Neural cell (in vitro differentiated cells): Measurements from ENCODE around the gene SNAPC2. TPM values are rescaled to one million over a fixed set of nuclear protein-coding genes. Genes with fewer than 3 reads are reported as not detected.
"Not testable (repeated sequence)": the region's sequence is repeated elsewhere in the genome, so short reads cannot be mapped to it uniquely, and the experiment has no call there.

Experiments used
- H2AFZ ChIP-seq: fragments of 200-600, 300-800 bp; sonication (generic), shearing (Covaris generic); 2 replicates; pipeline ENCODE4 v1.6.0; 2014; ENCODE audit warnings: low read depth, mild to moderate bottlenecking, antibody characterized with exemption, low read length, moderate library complexity
- H3F3A ChIP-seq: fragments of 200-600 bp; shearing (Covaris generic); 2 replicates; pipeline ENCODE4 v1.6.1; 2016; ENCODE audit warnings: mild to moderate bottlenecking, moderate library complexity, mixed read lengths, antibody characterized with exemption, low read length; ENCODE audit not compliant: insufficient read depth, poor library complexity, severe bottlenecking
- H3K27ac ChIP-seq: fragments of 200-600, 300-800 bp; sonication (generic), shearing (Covaris generic); 2 replicates; pipeline ENCODE4 v1.5.1; 2014; ENCODE audit warnings: mild to moderate bottlenecking, low read length, moderate library complexity
- H3K27me3 ChIP-seq: fragments of 300-800, 200-600 bp; sonication (generic), shearing (Covaris generic); 2 replicates; pipeline ENCODE4 v1.6.0; 2014; ENCODE audit warnings: mild to moderate bottlenecking, low read depth, low read length, moderate library complexity; ENCODE audit not compliant: insufficient read depth
- H3K36me3 ChIP-seq: fragments of 300-800, 200-600 bp; sonication (generic), shearing (Covaris generic); 2 replicates; pipeline ENCODE4 v1.5.1; 2014; ENCODE audit warnings: mild to moderate bottlenecking, antibody characterized with exemption, low read length, moderate library complexity; ENCODE audit not compliant: insufficient read depth
- H3K4me2 ChIP-seq: fragments of 300-800, 200-600 bp; sonication (generic), shearing (Covaris generic); 2 replicates; pipeline ENCODE4 v1.6.0; 2014; ENCODE audit warnings: mild to moderate bottlenecking, low read length
- H3K4me3 ChIP-seq: fragments of 300-800, 200-600 bp; sonication (generic), shearing (Covaris generic); 2 replicates; pipeline ENCODE4 v1.5.1; 2014; ENCODE audit warnings: mild to moderate bottlenecking, low read length, moderate library complexity
- H3K79me2 ChIP-seq: fragments of 200-600 bp; shearing (Covaris generic); replicated peaks from 2 replicates; pipeline ENCODE4 v1.6.0; 2014; ENCODE audit warnings: mild to moderate bottlenecking, low read length, moderate library complexity; ENCODE audit not compliant: insufficient read depth
- H3K9ac ChIP-seq: fragments of 300-800, 200-600 bp; sonication (generic), shearing (Covaris generic); 2 replicates; pipeline ENCODE4 v1.6.1; 2016; ENCODE audit warnings: mild to moderate bottlenecking, low read length, mixed read lengths
- H3K9me2 ChIP-seq: fragments of 200-600 bp; shearing (Covaris generic); 2 replicates; pipeline ENCODE4 v1.6.1; 2016; ENCODE audit warnings: mild to moderate bottlenecking, low read length, mixed read lengths; ENCODE audit not compliant: insufficient read depth
- H3K9me3 ChIP-seq: fragments of 200-600, 300-800 bp; sonication (generic), shearing (Covaris generic); 2 replicates; pipeline ENCODE4 v1.6.1; 2016; ENCODE audit warnings: mild to moderate bottlenecking, mixed run types, low read length, moderate library complexity, mixed read lengths
- H4K20me1 ChIP-seq: fragments of 200-600 bp; shearing (Covaris generic); 2 replicates; pipeline ENCODE4 v1.6.1; 2016; ENCODE audit warnings: mild to moderate bottlenecking, mixed run types; ENCODE audit not compliant: insufficient read depth
- EZH2 ChIP-seq: fragments of 200-600, 300-800 bp; shearing (Covaris generic), sonication (generic); IDR thresholded peaks from 2 replicates; pipeline ENCODE4 v1.6.1; 2014; ENCODE audit warnings: antibody characterized with exemption, low read length, borderline replicate concordance, mild to moderate bottlenecking; ENCODE audit not compliant: insufficient read depth, poor library complexity, severe bottlenecking
- MXI1 ChIP-seq: fragments of 450-650 bp; conservative IDR thresholded peaks from 2 replicates; pipeline ENCODE4 v1.6.1; 2014; ENCODE audit warnings: antibody characterized with exemption, mild to moderate bottlenecking; ENCODE audit not compliant: poor library complexity, severe bottlenecking
- POLR2AphosphoS5 ChIP-seq: IDR thresholded peaks from 2 replicates; pipeline ENCODE4 v1.6.1; 2012
- RAD21 ChIP-seq: fragments of 450-650 bp; conservative IDR thresholded peaks from 2 replicates; pipeline ENCODE4 v1.6.1; 2014; ENCODE audit warnings: antibody characterized with exemption, mild to moderate bottlenecking, moderate library complexity
- REST ChIP-seq: IDR thresholded peaks from 2 replicates; pipeline ENCODE4 v1.6.1; 2012; ENCODE audit warnings: borderline replicate concordance
- SMC3 ChIP-seq: fragments of 450-650 bp; conservative IDR thresholded peaks from 2 replicates; pipeline ENCODE4 v1.6.1; 2014; ENCODE audit warnings: antibody characterized with exemption, mild to moderate bottlenecking, moderate library complexity; ENCODE audit not compliant: poor library complexity
- polyA plus RNA-seq: library from polyadenylated mRNA; depleted of rRNA; stranded (reverse); fragments of >200 nt; gene quantifications from 2 replicates; pipeline ENCODE4 v1.2.3, GENCODE V29; 2014
- TF ChIP-seq, protein P1 (sequence below): fragments of 450-650 bp; IDR thresholded peaks from 2 replicates; pipeline ENCODE4 v1.5.1; 2014; ENCODE audit warnings: antibody characterized with exemption, mild to moderate bottlenecking, moderate library complexity; ENCODE audit not compliant: poor library complexity, severe bottlenecking

The SNAPC2 gene
- polyA plus RNA-seq, 1 donor from 2014 or later: 12.8 TPM

DNA sequence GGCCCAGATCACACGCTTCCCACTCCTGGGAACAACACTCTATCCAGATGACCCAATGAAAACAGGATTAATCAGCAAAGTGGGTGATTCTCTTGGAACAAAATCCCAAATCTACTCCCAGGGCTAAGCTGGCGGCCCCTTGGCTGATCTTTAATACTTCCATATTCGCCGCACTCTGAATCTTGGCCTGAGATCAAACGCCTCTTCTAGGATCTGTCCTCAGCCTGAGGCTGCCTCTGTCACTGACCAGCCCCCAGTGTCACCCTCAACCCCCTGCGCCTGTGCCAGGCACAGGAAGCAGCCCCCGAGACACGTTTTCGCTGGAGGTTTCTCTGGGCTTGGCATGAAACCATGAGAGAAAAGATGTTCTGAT, 8.2 kb downstream of the SNAPC2 start:
- peaks cover 14% of the 10 kb centered on the region for H3K79me2 ChIP-seq
- no peak overlapping the region for H3K4me2 ChIP-seq
- H3K27me3 ChIP-seq: no peaks in the 10 kb centered on the region
- no peak for TF ChIP-seq SMC3
- no peak for TF ChIP-seq POLR2AphosphoS5
- no peaks in the 10 kb centered on the region for H3K36me3 ChIP-seq
- no peaks in the 10 kb centered on the region for H3K9me3 ChIP-seq
- peaks cover 8% of the 10 kb centered on the region for H4K20me1 ChIP-seq
- no peaks in the 10 kb centered on the region for H3F3A ChIP-seq
- no peak overlapping the region for H3K9ac ChIP-seq
- H3K27ac ChIP-seq: no peak overlapping the region
- H3K9me2 ChIP-seq: no peaks in the 10 kb centered on the region
- H3K4me3 ChIP-seq: no peak overlapping the region
- H2AFZ ChIP-seq: no peak overlapping the region

DNA sequence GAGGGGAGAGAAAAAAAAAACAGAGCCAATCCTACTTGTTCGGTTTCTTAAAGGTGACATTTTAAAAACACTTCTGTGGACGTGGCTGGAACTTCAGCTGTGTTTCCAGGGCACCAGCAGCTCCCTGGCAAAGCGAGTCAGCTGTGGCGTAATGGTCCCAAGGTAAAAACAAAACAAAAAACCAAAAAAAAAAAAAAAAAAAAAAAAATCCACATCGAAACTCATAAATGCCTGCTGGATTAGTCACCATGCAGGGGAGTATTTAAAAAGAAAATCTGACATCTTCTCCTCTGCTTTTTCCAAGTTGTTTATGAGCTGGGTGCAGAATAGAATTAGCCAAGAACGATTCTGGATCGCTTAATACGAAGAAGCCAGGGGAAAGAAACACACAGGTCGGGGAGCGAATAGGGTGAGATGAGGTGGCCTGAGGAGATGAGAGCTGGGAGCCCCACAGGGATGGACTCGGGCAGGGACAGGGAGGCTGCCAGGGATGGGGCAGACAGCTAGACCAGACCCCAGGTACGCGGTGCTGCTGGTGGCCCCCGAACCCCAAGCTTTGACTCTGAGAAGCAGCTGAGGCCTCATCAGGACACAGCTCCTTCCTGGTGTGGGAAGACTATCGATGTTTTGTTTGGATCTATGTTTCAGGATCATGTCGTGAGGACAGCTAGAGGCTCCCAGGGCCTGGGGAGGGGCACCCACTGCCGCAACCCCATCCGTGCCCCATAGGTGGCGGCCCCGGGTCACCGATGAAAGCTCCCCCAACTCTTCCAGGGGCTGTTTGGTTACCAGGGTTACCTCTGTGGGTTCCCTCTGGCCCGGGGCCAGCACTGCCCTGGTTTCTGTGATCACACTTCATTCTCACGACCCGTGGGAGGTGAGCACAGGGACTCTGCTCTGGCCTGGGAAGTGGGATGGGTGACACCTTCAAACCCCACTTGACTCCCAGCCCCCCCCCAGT, 8.9 kb downstream of the SNAPC2 start:
- peaks cover 4% of the 10 kb centered on the region for H4K20me1 ChIP-seq
- TF ChIP-seq, protein P1, sequence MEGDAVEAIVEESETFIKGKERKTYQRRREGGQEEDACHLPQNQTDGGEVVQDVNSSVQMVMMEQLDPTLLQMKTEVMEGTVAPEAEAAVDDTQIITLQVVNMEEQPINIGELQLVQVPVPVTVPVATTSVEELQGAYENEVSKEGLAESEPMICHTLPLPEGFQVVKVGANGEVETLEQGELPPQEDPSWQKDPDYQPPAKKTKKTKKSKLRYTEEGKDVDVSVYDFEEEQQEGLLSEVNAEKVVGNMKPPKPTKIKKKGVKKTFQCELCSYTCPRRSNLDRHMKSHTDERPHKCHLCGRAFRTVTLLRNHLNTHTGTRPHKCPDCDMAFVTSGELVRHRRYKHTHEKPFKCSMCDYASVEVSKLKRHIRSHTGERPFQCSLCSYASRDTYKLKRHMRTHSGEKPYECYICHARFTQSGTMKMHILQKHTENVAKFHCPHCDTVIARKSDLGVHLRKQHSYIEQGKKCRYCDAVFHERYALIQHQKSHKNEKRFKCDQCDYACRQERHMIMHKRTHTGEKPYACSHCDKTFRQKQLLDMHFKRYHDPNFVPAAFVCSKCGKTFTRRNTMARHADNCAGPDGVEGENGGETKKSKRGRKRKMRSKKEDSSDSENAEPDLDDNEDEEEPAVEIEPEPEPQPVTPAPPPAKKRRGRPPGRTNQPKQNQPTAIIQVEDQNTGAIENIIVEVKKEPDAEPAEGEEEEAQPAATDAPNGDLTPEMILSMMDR: peak; percentile 37
- no peak for TF ChIP-seq EZH2
- H3F3A ChIP-seq: no peaks in the 10 kb centered on the region
- no peak overlapping the region for H3K4me3 ChIP-seq
- no peak overlapping the region for H3K27ac ChIP-seq
- no peak overlapping the region for H2AFZ ChIP-seq
- no peaks in the 10 kb centered on the region for H3K9me3 ChIP-seq
- H3K9ac ChIP-seq: no peak overlapping the region
- no peak overlapping the region for H3K4me2 ChIP-seq
- H3K9me2 ChIP-seq: no peaks in the 10 kb centered on the region
- no peaks in the 10 kb centered on the region for H3K27me3 ChIP-seq
- H3K36me3 ChIP-seq: no peaks in the 10 kb centered on the region
- peaks cover 10% of the 10 kb centered on the region for H3K79me2 ChIP-seq

DNA sequence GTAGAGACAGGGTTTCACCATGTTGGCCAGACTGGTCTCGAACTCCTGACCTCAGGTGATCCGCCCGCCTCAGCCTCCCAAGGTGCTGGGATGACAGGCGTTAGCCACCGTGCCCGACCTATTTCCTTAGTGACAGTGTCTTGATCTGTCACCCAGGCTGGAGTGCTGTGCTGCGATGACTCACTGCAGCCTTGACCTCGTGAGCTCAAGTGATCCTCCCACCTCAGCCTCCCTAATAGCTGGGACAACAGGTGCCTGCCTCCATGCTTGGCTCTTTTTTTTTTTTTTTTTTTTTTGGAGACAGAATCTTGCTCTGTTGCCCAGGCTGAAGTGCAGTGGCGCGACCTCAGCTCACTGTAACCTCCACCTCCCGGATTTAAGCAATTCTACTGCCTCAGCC, 9.9 kb downstream of the SNAPC2 start:
- not testable (repeated sequence) for H3K9ac ChIP-seq, H3K27me3 ChIP-seq, H3K4me2 ChIP-seq, H3K79me2 ChIP-seq, H3K36me3 ChIP-seq, H3K27ac ChIP-seq, H3F3A ChIP-seq, H4K20me1 ChIP-seq, H3K9me3 ChIP-seq, H3K4me3 ChIP-seq, H3K9me2 ChIP-seq, H2AFZ ChIP-seq

GRCh38 chr19:7930765-7931164, 10.6 kb downstream of the SNAPC2 start:
- Histone ChIP-seq H3K9me2 (no peaks in the 10 kb centered on the region), H2AFZ (no peak overlapping the region), H3F3A (no peaks in the 10 kb centered on the region), H3K79me2 (no peaks in the 10 kb centered on the region), H4K20me1 (no peaks in the 10 kb centered on the region), H3K9ac (no peak overlapping the region), H3K36me3 (no peaks in the 10 kb centered on the region), H3K27ac (no peak overlapping the region), H3K27me3 (no peaks in the 10 kb centered on the region), H3K4me2 (no peak overlapping the region), H3K9me3 (no peaks in the 10 kb centered on the region), H3K4me3 (no peak overlapping the region)
- TF ChIP-seq EZH2 (no peak), RAD21 (no peak), REST (no peak), MXI1 (no peak), SMC3 (no peak)
